Colonic mucosa (tissue), 4 donors: Measurements from ENCODE around the gene LARGE2. TPM values are rescaled to one million over a fixed set of nuclear protein-coding genes. Genes with fewer than 3 reads are reported as not detected.

ENCODE experiments used
- DNase-seq: peaks from one replicate; pipeline ENCODE4 v3.0.0-alpha.2; 2020
- H3K27ac ChIP-seq: fragments of 200-600 bp; one replicate; pipeline ENCODE4 v1.8.0; 2021
- H3K27me3 ChIP-seq: fragments of 200-600 bp; one replicate; pipeline ENCODE4 v1.8.0; 2021
- H3K36me3 ChIP-seq: fragments of 200-600 bp; one replicate; pipeline ENCODE4 v1.8.0; 2021
- H3K4me1 ChIP-seq: fragments of 200-600 bp; one replicate; pipeline ENCODE4 v1.8.0; 2021; ENCODE audit warnings: mild to moderate bottlenecking
- H3K4me3 ChIP-seq: fragments of 200-600 bp; one replicate; pipeline ENCODE4 v1.8.0; 2021
- H3K9ac ChIP-seq, 2 donors: one replicate each; pipeline ENCODE4 v1.7.0; 2013; ENCODE audit warnings: control low read depth in 2 of 2, low read depth in 2 of 2, low read length in 2 of 2
- H3K9me3 ChIP-seq: fragments of 200-600 bp; one replicate; pipeline ENCODE4 v1.8.0; 2021
- CTCF ChIP-seq: fragments of 200-600 bp; IDR thresholded peaks from one replicate; pipeline ENCODE4 v1.8.0; 2022; ENCODE audit warnings: antibody characterized with exemption, mild to moderate bottlenecking
- intact Hi-C: fragments of 100-400 bp; cut with DNase I; formaldehyde crosslinking; loops from one replicate; pipeline ENCODE4 v1.14.1; 2022
- total RNA-seq, 2 donors: library from RNA; stranded (reverse); fragmentation: NEBNext Ultra II Directional in 1 of 2; extraction: Animal tissue kit (Norgen Biotek cat#: 25700) in 1 of 2; gene quantifications; one replicate each; pipeline ENCODE4 v1.2.1, GENCODE V29; 2021
- donor health status: healthy.
- donor health status: DM: no; HTN: no; CAD: no.
- donor health status: DM: no; HTN: no; CAD: no.

Gene LARGE2
- total RNA-seq, 2 donors from 2014 or later, result 4.1 to 7.5 TPM

- H3K4me1 ChIP-seq, result no peaks in the 10 kb centered on the region
- H3K36me3 ChIP-seq, result no peaks in the 10 kb centered on the region
- H3K4me3 ChIP-seq, result no peak overlapping the region
- peak; percentile 74 for DNase-seq
- no peaks in the 10 kb centered on the region for H3K9me3 ChIP-seq
- TF ChIP-seq CTCF, result no peak
- H3K27ac ChIP-seq, result no peak overlapping the region
- no peak overlapping the region for H3K9ac ChIP-seq
- H3K27me3 ChIP-seq, result no peaks in the 10 kb centered on the region
- intact Hi-C loops, result no loop called here
Observed at GRCh38 chr11:45930031-45930794, 7.8 kb downstream of the LARGE2 start.

- DNase-seq, result no peak
- Histone ChIP-seq H3K9me3 (no peaks in the 10 kb centered on the region), H3K4me1 (no peaks in the 10 kb centered on the region), H3K27me3 (no peaks in the 10 kb centered on the region), H3K36me3 (no peaks in the 10 kb centered on the region), H3K4me3 (no peak overlapping the region), H3K9ac (no peak overlapping the region), H3K27ac (no peak overlapping the region)
- intact Hi-C loops, result no loop called here
- TF ChIP-seq CTCF, result no peak
Observed at GRCh38 chr11:45930951-45931570, 8.6 kb downstream of the LARGE2 start.

GRCh38 chr11:45931739-45932138, 9.3 kb downstream of the LARGE2 start:
- DNase-seq, result no peak
- no peaks in the 10 kb centered on the region for H3K4me1 ChIP-seq
- no peak overlapping the region for H3K9ac ChIP-seq
- no peak overlapping the region for H3K4me3 ChIP-seq
- no peaks in the 10 kb centered on the region for H3K27me3 ChIP-seq
- no peak overlapping the region for H3K27ac ChIP-seq
- no peak for TF ChIP-seq CTCF
- no peaks in the 10 kb centered on the region for H3K36me3 ChIP-seq
- no peaks in the 10 kb centered on the region for H3K9me3 ChIP-seq
- intact Hi-C loops, result no loop called here

GRCh38 chr11:45932217-45932616, 9.8 kb downstream of the LARGE2 start:
- no peak for TF ChIP-seq CTCF
- Histone ChIP-seq H3K9ac (no peak overlapping the region), H3K36me3 (no peaks in the 10 kb centered on the region), H3K9me3 (no peaks in the 10 kb centered on the region), H3K4me1 (no peaks in the 10 kb centered on the region), H3K27me3 (no peaks in the 10 kb centered on the region), H3K4me3 (no peak overlapping the region), H3K27ac (no peak overlapping the region)
- intact Hi-C loops, result no loop called here
- no peak for DNase-seq

GRCh38 chr11:45933131-45933831, 10.8 kb downstream of the LARGE2 start:
- H3K4me1 ChIP-seq, result no peaks in the 10 kb centered on the region
- intact Hi-C loops, result no loop called here

More at GRCh38 chr11:45933131-45933831, 10.8 kb downstream of the LARGE2 start:
- Histone ChIP-seq H3K4me3 (no peak overlapping the region), H3K27ac (no peak overlapping the region), H3K9ac (no peak overlapping the region), H3K27me3 (no peaks in the 10 kb centered on the region), H3K36me3 (no peaks in the 10 kb centered on the region), H3K9me3 (no peaks in the 10 kb centered on the region)
- no peak for DNase-seq
- no peak for TF ChIP-seq CTCF
